ENCODE data around the gene CCR6.
"Not testable (repeated sequence)": the region's sequence is repeated elsewhere in the genome, so short reads cannot be mapped to it uniquely, and the experiment has no call there.

Gene CCR6

DNA sequence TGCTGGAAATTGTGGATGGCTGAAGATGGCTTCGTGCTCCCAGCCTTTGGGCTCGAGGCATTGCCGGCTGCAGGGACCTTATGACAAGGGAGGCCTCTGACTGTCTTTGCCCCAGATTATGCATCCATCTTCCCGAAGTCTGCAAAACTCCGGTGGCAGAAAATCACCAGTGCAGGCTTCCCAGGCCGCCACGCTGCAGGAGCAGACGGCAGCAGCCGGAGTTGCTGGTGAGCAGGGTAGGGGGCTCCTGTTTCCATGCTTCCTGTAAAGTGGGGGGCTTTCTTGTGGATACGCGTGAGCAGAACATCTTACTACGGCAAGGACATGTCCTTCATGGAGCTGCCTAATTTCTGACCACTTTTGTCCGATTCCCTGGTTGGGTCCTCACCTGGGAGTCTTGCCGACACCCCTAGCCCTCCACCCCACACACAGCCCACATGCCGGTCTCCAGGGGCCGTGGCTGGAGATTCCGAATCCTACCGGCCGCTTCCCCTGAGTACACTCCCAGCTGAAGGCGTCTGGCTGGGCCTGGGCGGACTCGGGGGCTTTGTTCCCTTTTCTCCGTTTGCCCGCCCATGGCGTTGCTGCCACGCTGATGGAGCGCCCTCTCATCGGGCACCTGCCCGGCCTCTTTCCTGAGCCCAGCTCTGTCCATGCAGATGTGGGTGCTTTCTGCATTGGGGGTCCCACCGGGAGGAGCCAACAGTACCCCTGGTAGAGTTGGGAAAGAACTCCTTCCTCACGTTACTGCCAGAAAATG, 56.2 kb downstream of the CCR6 start:
- not testable (repeated sequence) for DNase-seq

GRCh38 chr6:167180086-167180485, 57.2 kb downstream of the CCR6 start:
- DNase-seq: not testable (repeated sequence)

GRCh38 chr6:167181351-167181750, 58.5 kb downstream of the CCR6 start:
- DNase-seq: not testable (repeated sequence)

DNA sequence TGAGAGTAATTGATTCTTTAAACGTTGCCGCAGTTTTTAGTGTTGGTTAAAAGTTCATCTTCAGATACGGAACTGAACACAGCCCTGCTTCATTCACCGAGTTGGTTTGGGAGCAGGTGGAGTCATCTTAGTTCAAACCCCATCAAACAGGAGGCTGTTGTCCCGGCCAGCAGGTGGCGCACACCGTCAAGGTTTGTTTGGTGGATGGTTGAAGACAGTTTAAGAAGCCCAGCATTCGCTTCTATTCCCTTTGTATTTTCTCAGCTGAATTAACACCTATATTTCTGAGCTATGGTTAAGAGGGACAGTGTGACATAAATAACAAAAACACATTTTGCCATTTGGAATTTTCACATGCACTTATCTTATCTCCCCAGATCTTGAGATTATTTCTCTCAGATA, 60.0 kb downstream of the CCR6 start:
- DNase-seq: not testable (repeated sequence)

DNA sequence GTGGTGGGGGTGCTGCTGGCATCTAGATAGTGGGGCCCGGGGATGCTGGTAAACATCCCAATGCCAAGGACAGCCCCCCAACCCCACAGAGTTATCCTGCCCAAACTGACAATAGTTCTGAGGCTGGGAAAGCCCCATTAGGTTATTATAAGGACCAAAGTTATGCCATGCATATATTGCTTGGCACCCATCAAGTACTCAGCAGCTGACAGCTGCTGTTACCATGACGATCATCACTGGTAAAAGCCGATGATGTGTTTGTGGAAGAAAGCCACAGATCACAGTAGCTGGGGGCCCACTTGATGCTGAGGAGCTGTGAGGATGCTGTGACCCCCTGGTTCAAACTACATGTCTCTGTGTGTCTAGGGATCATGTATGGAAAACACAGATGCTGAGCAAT, 62.2 kb downstream of the CCR6 start:
- DNase-seq: not testable (repeated sequence)

- not testable (repeated sequence) for DNase-seq
Measured at GRCh38 chr6:167187275-167187674, 64.4 kb downstream of the CCR6 start.

Measured in activated CD4-positive, alpha-beta T cell treated with anti-CD3 and anti-CD28 coated beads for 1 hour (primary cell).